Esophagus muscularis mucosa (tissue), 4 donors: ENCODE measurements around the gene SELENOM.
"Not testable (repeated sequence)": the region's sequence is repeated elsewhere in the genome, so short reads cannot be mapped to it uniquely, and the experiment has no call there.

Source experiments
- EP300 ChIP-seq: sonication (generic); formaldehyde crosslinking; IDR thresholded peaks from one replicate; pipeline ENCODE4 v1.6.1; 2017; ENCODE audit warnings: antibody characterized with exemption
- POLR2A ChIP-seq: fragments of 450-650 bp; IDR thresholded peaks from one replicate; pipeline ENCODE4 v1.6.1; 2017; ENCODE audit warnings: antibody characterized with exemption, moderate library complexity, mild to moderate bottlenecking, low read depth
- TF ChIP-seq, protein P1 (sequence below), 3 experiments: fragments of 200-600 bp in 2 of 3; fragments of 450-650 bp in 1 of 3; sonication (generic) in 2 of 3; IDR thresholded peaks; one replicate each; pipeline ENCODE4 v1.5.1; 2017 to 2019; ENCODE audit warnings: antibody characterized with exemption in 3 of 3, mild to moderate bottlenecking in 2 of 3, moderate library complexity in 1 of 3

DNA sequence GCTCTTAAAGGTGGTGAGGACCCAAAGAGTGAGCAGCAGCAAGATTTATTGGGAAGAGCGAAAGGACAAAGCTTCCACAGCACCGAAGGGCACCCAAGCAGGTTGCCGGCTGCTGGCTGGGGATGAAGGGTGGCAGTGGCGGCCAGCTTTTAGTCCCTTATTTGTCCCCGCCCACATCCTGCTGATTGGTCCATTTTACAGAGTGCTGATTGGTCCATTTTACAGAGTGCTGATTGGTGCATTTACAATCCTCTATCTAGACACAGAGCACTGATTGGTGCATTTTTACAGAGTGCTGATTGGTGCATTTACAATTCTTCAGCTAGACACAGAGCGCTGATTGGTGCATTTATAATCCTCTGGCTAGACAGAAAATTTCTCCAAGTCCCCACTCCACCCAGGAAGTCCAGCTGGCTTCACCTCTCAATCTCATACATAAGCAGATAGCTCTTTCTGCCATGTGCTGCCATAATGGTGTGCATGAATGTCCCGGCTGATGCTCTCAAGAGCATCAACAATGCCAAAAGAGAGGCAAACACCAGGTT lies 5.3 kb upstream of the SELENOM start:
- TF ChIP-seq, protein P1, sequence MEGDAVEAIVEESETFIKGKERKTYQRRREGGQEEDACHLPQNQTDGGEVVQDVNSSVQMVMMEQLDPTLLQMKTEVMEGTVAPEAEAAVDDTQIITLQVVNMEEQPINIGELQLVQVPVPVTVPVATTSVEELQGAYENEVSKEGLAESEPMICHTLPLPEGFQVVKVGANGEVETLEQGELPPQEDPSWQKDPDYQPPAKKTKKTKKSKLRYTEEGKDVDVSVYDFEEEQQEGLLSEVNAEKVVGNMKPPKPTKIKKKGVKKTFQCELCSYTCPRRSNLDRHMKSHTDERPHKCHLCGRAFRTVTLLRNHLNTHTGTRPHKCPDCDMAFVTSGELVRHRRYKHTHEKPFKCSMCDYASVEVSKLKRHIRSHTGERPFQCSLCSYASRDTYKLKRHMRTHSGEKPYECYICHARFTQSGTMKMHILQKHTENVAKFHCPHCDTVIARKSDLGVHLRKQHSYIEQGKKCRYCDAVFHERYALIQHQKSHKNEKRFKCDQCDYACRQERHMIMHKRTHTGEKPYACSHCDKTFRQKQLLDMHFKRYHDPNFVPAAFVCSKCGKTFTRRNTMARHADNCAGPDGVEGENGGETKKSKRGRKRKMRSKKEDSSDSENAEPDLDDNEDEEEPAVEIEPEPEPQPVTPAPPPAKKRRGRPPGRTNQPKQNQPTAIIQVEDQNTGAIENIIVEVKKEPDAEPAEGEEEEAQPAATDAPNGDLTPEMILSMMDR (IDR thresholded peaks at IDR 0.05) = not testable (repeated sequence)
- not testable (repeated sequence) for TF ChIP-seq EP300, POLR2A
